Stomach smooth muscle (tissue), 2 donors: ENCODE data around the gene CLRN3.

Experiments used
- H3K27ac ChIP-seq: one replicate; pipeline ENCODE4 v1.7.0; 2013; ENCODE audit warnings: mild to moderate bottlenecking, low read length, inconsistent platforms
- H3K27me3 ChIP-seq, 2 donors: one replicate each; pipeline ENCODE4 v1.7.0; 2013; ENCODE audit warnings: low read length in 2 of 2; ENCODE audit not compliant: insufficient read depth in 2 of 2, control insufficient read depth in 1 of 2
- H3K36me3 ChIP-seq, 2 donors: one replicate each; pipeline ENCODE4 v1.7.0; 2013; ENCODE audit warnings: low read length in 2 of 2; ENCODE audit not compliant: control insufficient read depth in 2 of 2, insufficient read depth in 2 of 2
- H3K4me1 ChIP-seq: one replicate; pipeline ENCODE4 v1.7.0; 2013; ENCODE audit warnings: low read length; ENCODE audit not compliant: control insufficient read depth, insufficient read depth
- H3K4me3 ChIP-seq, 2 donors: one replicate each; pipeline ENCODE4 v1.7.0; 2013; ENCODE audit warnings: low read length in 2 of 2
- H3K9ac ChIP-seq, 2 donors: one replicate each; pipeline ENCODE4 v1.7.0; 2013; ENCODE audit warnings: low read length in 2 of 2, mild to moderate bottlenecking in 1 of 2
- H3K9me3 ChIP-seq, 2 donors: one replicate each; pipeline ENCODE4 v1.7.0; 2013; ENCODE audit warnings: low read length in 2 of 2; ENCODE audit not compliant: control insufficient read depth in 2 of 2
- donor health status: healthy.
- donor health status: Pancreatic carcinoma.

The CLRN3 gene

DNA sequence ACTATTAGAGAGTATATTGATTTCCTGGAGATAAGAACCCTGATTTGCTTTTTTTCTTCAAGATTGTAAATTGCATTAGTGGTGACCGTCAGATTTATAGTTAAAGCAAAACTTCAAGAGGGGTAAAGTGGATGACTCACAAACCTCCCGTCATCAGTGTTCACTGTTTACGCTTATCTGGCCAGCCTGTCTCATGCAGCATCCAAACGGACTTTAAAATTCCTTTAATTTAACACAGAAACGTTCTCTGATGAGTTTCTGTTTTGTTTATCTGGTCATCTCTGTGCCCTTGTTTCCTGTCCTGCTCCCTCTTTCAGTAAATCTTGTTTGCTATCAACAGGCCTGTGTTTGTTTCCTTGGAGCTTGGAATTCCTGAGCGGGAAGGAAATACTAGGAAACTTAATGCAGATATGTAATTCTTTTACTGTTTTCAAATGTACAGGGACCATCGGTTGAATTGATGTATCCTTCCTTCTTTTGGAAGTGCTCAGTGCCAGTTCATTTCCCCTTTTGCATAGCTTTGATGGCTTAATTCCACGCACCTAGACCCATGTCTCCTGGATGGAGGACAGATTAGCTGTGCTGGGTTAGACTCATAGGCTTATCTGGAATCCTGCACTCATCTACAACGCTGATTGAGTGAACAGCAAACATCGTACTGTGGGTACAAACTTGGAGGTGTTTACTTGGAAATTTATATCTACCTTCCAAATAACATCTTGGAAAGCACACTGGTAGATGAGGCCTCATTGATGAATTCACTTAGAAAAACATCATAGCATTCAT, 35.5 kb upstream of the CLRN3 start:
- H3K4me1 ChIP-seq: no peaks in the 10 kb centered on the region
- H3K27ac ChIP-seq: no peak overlapping the region
- no peaks in the 10 kb centered on the region for H3K27me3 ChIP-seq
- H3K9me3 ChIP-seq: peaks cover 0 to 7% of the 10 kb centered on the region in 2 donors
- H3K36me3 ChIP-seq: no peaks in the 10 kb centered on the region
- H3K4me3 ChIP-seq: no peak overlapping the region
- no peak overlapping the region for H3K9ac ChIP-seq

DNA sequence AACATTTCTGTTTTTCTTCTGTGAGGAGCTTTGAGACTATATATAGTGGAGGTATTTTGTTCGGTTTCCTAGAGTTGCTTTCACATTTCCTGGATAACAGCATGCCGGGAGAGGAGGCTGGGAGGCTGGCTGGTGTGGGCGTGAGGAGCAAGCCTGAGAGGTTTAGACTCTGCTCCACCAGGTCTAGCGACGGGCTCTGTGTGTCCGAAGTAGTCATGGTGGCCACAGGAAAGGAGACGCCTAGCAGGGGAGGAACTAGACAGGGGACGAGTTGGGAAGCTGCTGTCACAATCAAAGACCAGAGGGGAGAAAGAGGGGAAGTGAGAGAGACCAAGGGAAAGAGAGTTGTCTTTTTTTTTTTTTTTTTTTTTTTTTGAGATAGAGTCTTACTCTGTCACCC, 33.7 kb upstream of the CLRN3 start:
- no peaks in the 10 kb centered on the region for H3K9me3 ChIP-seq
- H3K27me3 ChIP-seq: no peaks in the 10 kb centered on the region
- H3K9ac ChIP-seq: no peak overlapping the region
- H3K4me3 ChIP-seq: no peak overlapping the region
- no peaks in the 10 kb centered on the region for H3K4me1 ChIP-seq
- H3K36me3 ChIP-seq: no peaks in the 10 kb centered on the region
- H3K27ac ChIP-seq: no peak overlapping the region

- H3K4me3 ChIP-seq: no peak overlapping the region
- no peak overlapping the region for H3K9ac ChIP-seq
- H3K27me3 ChIP-seq: no peaks in the 10 kb centered on the region
- H3K36me3 ChIP-seq: no peaks in the 10 kb centered on the region
- H3K9me3 ChIP-seq: no peaks in the 10 kb centered on the region
- H3K4me1 ChIP-seq: no peaks in the 10 kb centered on the region
- no peak overlapping the region for H3K27ac ChIP-seq
These were observed 32.9 kb upstream of the CLRN3 start for GRCh38 chr10:127925471-127926207.

DNA sequence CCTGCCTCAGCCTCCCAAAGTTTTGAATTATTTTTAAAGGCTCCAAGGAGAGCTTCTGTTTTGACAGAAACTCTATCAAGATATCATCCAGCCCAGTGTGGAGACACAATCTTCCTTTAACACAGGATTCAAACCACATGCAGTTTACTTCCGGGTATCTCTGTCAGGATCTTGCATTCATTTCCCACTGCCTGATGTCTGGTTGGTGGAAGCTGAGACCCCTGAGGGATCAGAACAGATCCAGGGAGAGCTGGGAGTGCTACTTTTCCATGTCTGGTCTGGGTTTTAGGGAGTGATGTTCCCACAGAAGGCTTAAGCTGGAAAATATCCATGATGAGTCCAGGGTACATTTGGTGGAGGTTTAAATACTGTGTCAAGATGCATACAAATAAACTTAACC, 30.9 kb upstream of the CLRN3 start:
- H3K4me3 ChIP-seq: no peak overlapping the region
- no peaks in the 10 kb centered on the region for H3K36me3 ChIP-seq
- no peak overlapping the region for H3K9ac ChIP-seq
- H3K27me3 ChIP-seq: no peaks in the 10 kb centered on the region
- H3K9me3 ChIP-seq: no peaks in the 10 kb centered on the region
- H3K4me1 ChIP-seq: peaks cover 3% of the 10 kb centered on the region
- H3K27ac ChIP-seq: no peak overlapping the region

DNA sequence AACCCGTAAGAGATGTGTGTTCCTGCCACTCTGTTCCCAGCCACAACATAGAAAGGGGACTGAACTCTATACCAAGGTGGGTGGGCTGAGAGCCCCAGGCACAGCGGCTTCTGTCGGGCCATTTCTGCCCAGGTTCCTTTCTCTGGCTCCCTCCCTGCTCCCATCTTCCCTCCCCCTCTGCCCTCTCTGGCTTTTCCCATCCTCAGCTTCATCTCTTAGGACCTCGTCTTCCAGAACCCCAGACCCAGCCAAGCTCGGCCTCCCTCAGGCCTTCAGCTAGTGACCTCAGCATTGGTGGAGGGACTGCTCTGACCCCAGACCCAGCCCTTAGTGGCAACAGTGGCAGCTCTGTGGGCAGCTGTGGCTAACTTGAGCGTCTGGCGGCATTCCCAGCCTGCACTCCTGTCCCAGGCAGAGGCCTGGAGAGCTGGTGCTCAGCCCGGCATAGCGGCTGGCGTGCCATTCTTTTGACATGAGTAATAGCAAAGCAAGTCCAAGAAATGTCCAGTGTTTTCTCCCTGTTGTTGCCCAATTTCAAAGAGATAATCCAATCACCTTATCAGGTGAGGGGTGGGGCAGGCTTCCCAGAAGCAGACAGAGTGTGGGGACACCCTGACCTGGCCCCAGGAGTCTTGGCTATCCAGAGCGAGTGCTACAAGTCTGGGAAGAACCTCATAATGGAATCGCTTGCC, 30.1 kb upstream of the CLRN3 start:
- Histone ChIP-seq H3K9ac (no peak overlapping the region), H3K27ac (no peak overlapping the region), H3K4me3 (no peak overlapping the region), H3K36me3 (no peaks in the 10 kb centered on the region), H3K27me3 (no peaks in the 10 kb centered on the region), H3K9me3 (no peaks in the 10 kb centered on the region), H3K4me1 (peaks cover 3% of the 10 kb centered on the region)

- Histone ChIP-seq H3K4me3 (no peak overlapping the region), H3K9me3 (no peaks in the 10 kb centered on the region), H3K36me3 (no peaks in the 10 kb centered on the region), H3K27me3 (no peaks in the 10 kb centered on the region), H3K9ac (no peak overlapping the region), H3K27ac (no peak overlapping the region), H3K4me1 (peaks cover 3% of the 10 kb centered on the region)
These were observed 29.5 kb upstream of the CLRN3 start for GRCh38 chr10:127922206-127922605.

GRCh38 chr10:127921753-127922145, 29.0 kb upstream of the CLRN3 start:
- Histone ChIP-seq H3K36me3 (no peaks in the 10 kb centered on the region), H3K4me3 (no peak overlapping the region), H3K9me3 (no peaks in the 10 kb centered on the region), H3K9ac (no peak overlapping the region), H3K27ac (no peak overlapping the region), H3K4me1 (peaks cover 3% of the 10 kb centered on the region), H3K27me3 (no peaks in the 10 kb centered on the region)

DNA sequence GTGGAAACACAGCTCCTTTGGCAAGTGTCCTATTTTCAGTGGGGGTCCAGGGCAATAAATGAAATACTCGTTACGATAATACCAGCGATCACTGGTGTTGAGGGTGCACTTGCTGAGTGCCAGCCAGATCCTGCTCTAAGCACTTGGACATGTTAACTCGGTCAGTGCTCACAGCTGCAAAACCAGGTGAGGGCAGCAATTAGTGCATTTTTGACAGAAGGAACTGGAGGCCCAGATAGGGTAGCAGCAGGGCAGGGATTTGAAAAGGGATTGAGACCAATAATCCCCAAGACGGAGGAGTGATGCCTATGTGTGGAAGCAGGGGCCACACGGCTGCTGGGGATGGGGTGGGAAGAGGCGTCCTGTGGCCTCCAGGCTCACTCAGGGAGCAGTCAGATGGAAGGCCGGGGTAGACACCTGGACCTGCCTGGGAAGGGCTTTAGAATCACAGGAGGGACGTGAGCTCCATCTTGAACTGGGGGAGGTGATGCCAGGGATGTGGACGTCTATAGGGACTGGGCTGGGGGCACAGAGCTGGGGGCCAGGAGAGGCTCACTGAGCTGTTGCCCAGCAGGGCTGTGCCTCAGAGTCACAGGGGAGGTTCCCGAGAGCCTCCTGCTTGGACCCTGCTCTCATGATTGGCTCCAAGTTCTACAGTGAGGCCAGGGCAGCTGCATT, 28.5 kb upstream of the CLRN3 start:
- Histone ChIP-seq H3K27me3 (no peaks in the 10 kb centered on the region), H3K9ac (no peak overlapping the region), H3K36me3 (no peaks in the 10 kb centered on the region), H3K4me3 (no peak overlapping the region), H3K4me1 (peaks cover 3% of the 10 kb centered on the region), H3K9me3 (no peaks in the 10 kb centered on the region), H3K27ac (no peak overlapping the region)

GRCh38 chr10:127920306-127921074, 27.7 kb upstream of the CLRN3 start:
- no peaks in the 10 kb centered on the region for H3K9me3 ChIP-seq
- no peak overlapping the region for H3K4me3 ChIP-seq
- no peaks in the 10 kb centered on the region for H3K36me3 ChIP-seq
- H3K4me1 ChIP-seq: peaks cover 3% of the 10 kb centered on the region
- H3K27ac ChIP-seq: no peak overlapping the region
- no peaks in the 10 kb centered on the region for H3K27me3 ChIP-seq
- H3K9ac ChIP-seq: no peak overlapping the region
